Measurements from ENCODE around the gene RPL37. TPM values are rescaled to one million over a fixed set of nuclear protein-coding genes. Genes with fewer than 3 reads are reported as not detected.
"Not testable (repeated sequence)": the region's sequence is repeated elsewhere in the genome, so short reads cannot be mapped to it uniquely, and the experiment has no call there.

The RPL37 gene
- polyA plus RNA-seq, 1 of the 3 experiments (the other 2 are of a cell fraction) = 465 TPM

DNA sequence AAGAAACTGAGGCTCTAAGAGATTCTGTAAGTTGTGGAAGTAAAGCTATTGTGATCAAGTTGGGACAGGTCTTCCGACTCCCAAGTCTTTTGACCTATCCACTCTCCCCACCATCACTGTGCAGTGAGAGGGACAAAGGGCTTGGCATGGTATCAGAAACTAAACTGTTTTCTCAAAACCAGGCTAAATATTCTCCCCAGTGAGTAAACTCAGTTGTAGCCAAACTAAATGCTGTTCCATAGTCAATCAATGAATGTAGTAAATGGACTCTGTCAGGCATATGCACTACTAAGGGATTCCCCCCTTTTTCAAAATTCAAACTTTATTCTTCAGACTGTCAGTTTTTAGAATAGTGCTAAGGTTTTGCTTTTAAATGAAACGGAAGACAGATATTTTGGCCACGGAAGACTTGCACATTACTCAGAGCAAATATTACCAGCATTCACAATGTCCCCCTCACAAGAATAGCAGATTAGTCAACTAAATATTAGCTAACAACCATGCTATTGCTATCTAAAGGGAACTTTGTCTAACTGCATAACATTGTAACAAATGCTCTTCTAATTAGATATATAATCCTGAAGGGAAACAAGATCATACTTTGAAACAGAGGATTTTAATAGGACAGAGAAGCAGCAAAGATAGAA, 44.0 kb downstream of the RPL37 start:
- CTCF ChIA-PET = interaction anchor here (1.0 kb wide), 1 partner anchor 37 kb away, joined by 3 read pairs; no protein-coding TSS in a partner anchor
- peaks cover 100% of the 10 kb centered on the region for H3K79me2 ChIP-seq (ENCODE audit: insufficient read depth)
- no peak overlapping the region for H3K4me2 ChIP-seq
- H3K9me2 ChIP-seq = no peaks in the 10 kb centered on the region
- no peaks in the 10 kb centered on the region for H3K27me3 ChIP-seq (ENCODE audit: insufficient read depth)
- H2AFZ ChIP-seq (ENCODE audit: low read depth) = no peak overlapping the region
- peaks cover 5 to 12% of the 10 kb centered on the region in 2 experiments for H3K36me3 ChIP-seq (replicated peaks in 1 of 2; ENCODE audit: control insufficient read depth in 1 of 2, insufficient read depth in 2 of 2, low read length in 1 of 2)
- no peak overlapping the region for H3K27ac ChIP-seq (ENCODE audit: low read depth in 2 of 2, low read length in 1 of 2)
- H3F3A ChIP-seq (replicated peaks; ENCODE audit: insufficient read depth) = no peaks in the 10 kb centered on the region
- DNase-seq = no peak
- no peak overlapping the region for H3K4me3 ChIP-seq (ENCODE audit: low read depth in 2 of 2, low read length in 1 of 2)
- H3K4me1 ChIP-seq (ENCODE audit: control insufficient read depth in 1 of 2, insufficient read depth in 2 of 2, low read depth in 1 of 2, low read length in 1 of 2) = peaks cover 0 to 11% of the 10 kb centered on the region in 2 experiments; a peak in 1 of 4 replicates
- WGBS (ENCODE audit: low lambda C conversion rate) = 83% methylated on average over 3 of the region's 3 CpGs
- H3K9ac ChIP-seq = no peak overlapping the region
- H3K9me3 ChIP-seq = no peaks in the 10 kb centered on the region
- H4K20me1 ChIP-seq (ENCODE audit: insufficient read depth) = peaks cover 92% of the 10 kb centered on the region
- POLR2A ChIA-PET = no interaction called here
- TF ChIP-seq SIN3A (IDR thresholded peaks at IDR 0.05; ENCODE audit: borderline replicate concordance, low read depth, low read length) (no peak), JUND (IDR thresholded peaks at IDR 0.05) (no peak), CHD2 (IDR thresholded peaks at IDR 0.05; ENCODE audit: low read length, partially characterized antibody) (no peak), TCF12 (IDR thresholded peaks at IDR 0.05) (no peak), MEF2A (IDR thresholded peaks at IDR 0.05; ENCODE audit: borderline replicate concordance, low read depth) (no peak)
- TF ChIP-seq, protein P1, sequence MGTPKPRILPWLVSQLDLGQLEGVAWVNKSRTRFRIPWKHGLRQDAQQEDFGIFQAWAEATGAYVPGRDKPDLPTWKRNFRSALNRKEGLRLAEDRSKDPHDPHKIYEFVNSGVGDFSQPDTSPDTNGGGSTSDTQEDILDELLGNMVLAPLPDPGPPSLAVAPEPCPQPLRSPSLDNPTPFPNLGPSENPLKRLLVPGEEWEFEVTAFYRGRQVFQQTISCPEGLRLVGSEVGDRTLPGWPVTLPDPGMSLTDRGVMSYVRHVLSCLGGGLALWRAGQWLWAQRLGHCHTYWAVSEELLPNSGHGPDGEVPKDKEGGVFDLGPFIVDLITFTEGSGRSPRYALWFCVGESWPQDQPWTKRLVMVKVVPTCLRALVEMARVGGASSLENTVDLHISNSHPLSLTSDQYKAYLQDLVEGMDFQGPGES (IDR thresholded peaks at IDR 0.05; ENCODE audit: low read depth, low read length) = no peak
- TF ChIP-seq, protein P2, sequence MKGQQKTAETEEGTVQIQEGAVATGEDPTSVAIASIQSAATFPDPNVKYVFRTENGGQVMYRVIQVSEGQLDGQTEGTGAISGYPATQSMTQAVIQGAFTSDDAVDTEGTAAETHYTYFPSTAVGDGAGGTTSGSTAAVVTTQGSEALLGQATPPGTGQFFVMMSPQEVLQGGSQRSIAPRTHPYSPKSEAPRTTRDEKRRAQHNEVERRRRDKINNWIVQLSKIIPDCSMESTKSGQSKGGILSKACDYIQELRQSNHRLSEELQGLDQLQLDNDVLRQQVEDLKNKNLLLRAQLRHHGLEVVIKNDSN (IDR thresholded peaks at IDR 0.05; ENCODE audit: borderline replicate concordance, low read depth) = no peak

GRCh38 chr5:40788941-40789340, 46.1 kb downstream of the RPL37 start:
- H3K27ac ChIP-seq (ENCODE audit: low read depth in 2 of 2, low read length in 1 of 2); CTCF ChIA-PET; H3K9ac ChIP-seq; H3K4me3 ChIP-seq (ENCODE audit: low read depth in 2 of 2, low read length in 1 of 2); H3K9me3 ChIP-seq; H3K27me3 ChIP-seq (ENCODE audit: insufficient read depth); DNase-seq; POLR2A ChIA-PET; H2AFZ ChIP-seq (ENCODE audit: low read depth); H3F3A ChIP-seq (replicated peaks; ENCODE audit: insufficient read depth); H3K9me2 ChIP-seq; H3K4me1 ChIP-seq (ENCODE audit: control insufficient read depth in 1 of 2, insufficient read depth in 2 of 2, low read depth in 1 of 2, low read length in 1 of 2); H3K4me2 ChIP-seq: not testable (repeated sequence)
- peaks cover 0 to 12% of the 10 kb centered on the region in 2 experiments for H3K36me3 ChIP-seq (replicated peaks in 1 of 2; ENCODE audit: control insufficient read depth in 1 of 2, insufficient read depth in 2 of 2, low read length in 1 of 2)
- peaks cover 100% of the 10 kb centered on the region for H3K79me2 ChIP-seq (ENCODE audit: insufficient read depth)
- 97% methylated on average over 5 of the region's 5 CpGs for WGBS (ENCODE audit: low lambda C conversion rate)
- H4K20me1 ChIP-seq (ENCODE audit: insufficient read depth) = peaks cover 92% of the 10 kb centered on the region

- peaks cover 0 to 12% of the 10 kb centered on the region in 2 experiments for H3K36me3 ChIP-seq (replicated peaks in 1 of 2; ENCODE audit: control insufficient read depth in 1 of 2, insufficient read depth in 2 of 2, low read length in 1 of 2)
- no peaks in the 10 kb centered on the region for H3K9me3 ChIP-seq
- H3K27ac ChIP-seq (ENCODE audit: low read depth in 2 of 2, low read length in 1 of 2) = no peak overlapping the region
- no peak for DNase-seq
- no peaks in the 10 kb centered on the region for H3K9me2 ChIP-seq
- no peak overlapping the region for H3K9ac ChIP-seq
- no peak overlapping the region for H3K4me3 ChIP-seq (ENCODE audit: low read depth in 2 of 2, low read length in 1 of 2)
- H2AFZ ChIP-seq (ENCODE audit: low read depth) = no peak overlapping the region
- no peak for TF ChIP-seq NFIC (IDR thresholded peaks at IDR 0.05; ENCODE audit: borderline replicate concordance)
- no peak for TF ChIP-seq POLR2AphosphoS5 (IDR thresholded peaks at IDR 0.05; ENCODE audit: low read depth, low read length)
- TF ChIP-seq RAD21 (IDR thresholded peaks at IDR 0.05; ENCODE audit: low read length) = no peak
- TF ChIP-seq MEF2A (IDR thresholded peaks at IDR 0.05; ENCODE audit: borderline replicate concordance, low read depth) = no peak
- no peak for TF ChIP-seq MXI1 (IDR thresholded peaks at IDR 0.05; ENCODE audit: low read depth, low read length)
- TF ChIP-seq TCF12 (IDR thresholded peaks at IDR 0.05) = no peak
- TF ChIP-seq FOSL2 (IDR thresholded peaks at IDR 0.05; ENCODE audit: borderline replicate concordance, low read depth) = no peak
- TF ChIP-seq ZBTB33 (IDR thresholded peaks at IDR 0.05; ENCODE audit: borderline replicate concordance, low read depth) = no peak
- TF ChIP-seq, protein P2 (IDR thresholded peaks at IDR 0.05; ENCODE audit: borderline replicate concordance, low read depth) = no peak
- TF ChIP-seq, protein P3, sequence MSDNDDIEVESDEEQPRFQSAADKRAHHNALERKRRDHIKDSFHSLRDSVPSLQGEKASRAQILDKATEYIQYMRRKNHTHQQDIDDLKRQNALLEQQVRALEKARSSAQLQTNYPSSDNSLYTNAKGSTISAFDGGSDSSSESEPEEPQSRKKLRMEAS (IDR thresholded peaks at IDR 0.05; ENCODE audit: low read depth) = no peak
- TF ChIP-seq RFX5 (IDR thresholded peaks at IDR 0.05; ENCODE audit: low read length) = no peak
- peaks cover 100% of the 10 kb centered on the region for H3K79me2 ChIP-seq (ENCODE audit: insufficient read depth)
- no peaks in the 10 kb centered on the region for H3K27me3 ChIP-seq (ENCODE audit: insufficient read depth)
- H3K4me2 ChIP-seq = no peak overlapping the region
- WGBS (ENCODE audit: low lambda C conversion rate) = 100% methylated on average over 1 of the region's 1 CpG
- ChIA-PET CTCF (no interaction called here), POLR2A (no interaction called here)
- H3F3A ChIP-seq (replicated peaks; ENCODE audit: insufficient read depth) = peaks cover 8% of the 10 kb centered on the region
- H3K4me1 ChIP-seq (ENCODE audit: control insufficient read depth in 1 of 2, insufficient read depth in 2 of 2, low read depth in 1 of 2, low read length in 1 of 2) = peaks cover 0 to 6% of the 10 kb centered on the region in 2 experiments; a peak in 1 of 4 replicates
- peaks cover 92% of the 10 kb centered on the region for H4K20me1 ChIP-seq (ENCODE audit: insufficient read depth)
Measured at GRCh38 chr5:40787986-40788385, 47.0 kb downstream of the RPL37 start.

Data from SK-N-SH (cell line).